GM10248 (cell line): ENCODE data around the gene SP7.

ENCODE experiments used
- CTCF ChIA-PET: fragments of 300-600 bp; sonication (Branson Sonifier 250); formaldehyde crosslinking; extraction: SDS; loops from one replicate; lab custom pipeline; 2021; ENCODE audit warnings: antibody characterized with exemption; lab: Yijun Ruan, JAX
- POLR2A ChIA-PET: fragments of 350-650 bp; sonication (Branson Sonifier 250); formaldehyde crosslinking; extraction: SDS; loops from one replicate; lab custom pipeline; 2020; ENCODE audit warnings: antibody characterized with exemption; lab: Yijun Ruan, JAX
- DNase-seq: peaks from one replicate; pipeline ENCODE4 v3.0.0; 2012; ENCODE audit errors: extremely low spot score
- CTCF ChIP-seq: IDR thresholded peaks from 2 replicates; pipeline ENCODE4 v1.5.1; 2012; ENCODE audit warnings: mild to moderate bottlenecking, low read depth; ENCODE audit errors: extremely low read depth, missing control alignments, control extremely low read depth

SP7 gene

GRCh38 chr12:53336181-53336681, at the start of gene SP7:
Gene SP7, minus strand, starts transcription at chr12:53336354. Its CDS starts 708 bp downstream, at chr12:53335646.
- no peak for TF ChIP-seq CTCF
- CTCF ChIA-PET = interaction anchor here (0.7 to 7.5 kb wide), 4 partner anchors 9 to 17 kb away, joined by 3 to 74 read pairs (median 16); partner anchors contain the start of gene AAAS
- POLR2A ChIA-PET = no interaction called here
- no peak for DNase-seq

GRCh38 chr12:53383258-53383657, 47.1 kb upstream of the SP7 start:
- POLR2A ChIA-PET = no interaction called here
- no peak for TF ChIP-seq CTCF

GRCh38 chr12:53381731-53382630, 45.8 kb upstream of the SP7 start:
- POLR2A ChIA-PET = no interaction called here
- peak; percentile 29 for DNase-seq
- TF ChIP-seq CTCF = peak; percentile 55
- CTCF ChIA-PET = interaction anchor here (0.8 to 9.5 kb wide), 17 partner anchors 8 to 127 kb away, joined by 3 to 51 read pairs (median 5); partner anchors contain the start of gene AAAS

More at GRCh38 chr12:53383258-53383657, 47.1 kb upstream of the SP7 start:
- CTCF ChIA-PET = interaction anchor here (1.1 to 9.5 kb wide), 10 partner anchors 8 to 126 kb away, joined by 3 to 51 read pairs (median 9); partner anchors contain the start of gene AAAS
- no peak for DNase-seq

GRCh38 chr12:53380794-53381730, 44.9 kb upstream of the SP7 start:
- ChIA-PET POLR2A (no interaction called here), CTCF (interaction anchor here (0.8 to 9.5 kb wide), 16 partner anchors 8 to 117 kb away, joined by 3 to 51 read pairs (median 5); partner anchors contain the start of gene AAAS)
- no peak for DNase-seq
- TF ChIP-seq CTCF = no peak

GRCh38 chr12:53380104-53380793, 44.1 kb upstream of the SP7 start, which contains the start of gene SP1:
Gene SP1, plus strand, starts transcription at chr12:53380176. Its CDS starts 116 bp downstream, at chr12:53380292.
- TF ChIP-seq CTCF = no peak
- DNase-seq = peak; percentile 91
- POLR2A ChIA-PET = interaction anchor here (0.7 to 1.1 kb wide), 5 partner anchors 8 to 979 kb away, joined by 3 to 7 read pairs (median 3); partner anchors contain the start of genes AAAS, CISTR and TARBP2
- CTCF ChIA-PET = interaction anchor here (0.9 to 9.5 kb wide), 11 partner anchors 10 to 118 kb away, joined by 3 to 51 read pairs (median 6); partner anchors contain the start of gene AAAS
